IPS-18c (cell line): ENCODE results near the gene PALLD.

ENCODE experiments used
- H3K4me3 ChIP-seq: 2 replicates; pipeline ENCODE4 v1.7.0; 2013; ENCODE audit warnings: low read depth, mild to moderate bottlenecking, low read length, moderate library complexity; ENCODE audit not compliant: insufficient read depth
- H3K9me3 ChIP-seq: one replicate; pipeline ENCODE4 v1.6.1; 2013; ENCODE audit warnings: mild to moderate bottlenecking, low read length, moderate library complexity; ENCODE audit not compliant: control insufficient read depth, insufficient read depth

Gene PALLD

GRCh38 chr4:168619266-168619631 lies 122.4 kb downstream of the PALLD start:
- Histone ChIP-seq H3K9me3 (no peaks in the 10 kb centered on the region), H3K4me3 (no peak overlapping the region)

- Histone ChIP-seq H3K9me3 (no peaks in the 10 kb centered on the region), H3K4me3 (no peak overlapping the region)
These were observed 125.1 kb downstream of the PALLD start for GRCh38 chr4:168621806-168622589.

GRCh38 chr4:168622600-168622999 lies 125.7 kb downstream of the PALLD start:
- Histone ChIP-seq H3K9me3 (no peaks in the 10 kb centered on the region), H3K4me3 (no peak overlapping the region)

GRCh38 chr4:168623011-168623410 lies 126.2 kb downstream of the PALLD start:
- H3K4me3 ChIP-seq = no peak overlapping the region
- no peaks in the 10 kb centered on the region for H3K9me3 ChIP-seq

GRCh38 chr4:168623484-168623883 lies 126.6 kb downstream of the PALLD start:
- Histone ChIP-seq H3K4me3 (no peak overlapping the region), H3K9me3 (no peaks in the 10 kb centered on the region)

- no peaks in the 10 kb centered on the region for H3K9me3 ChIP-seq
- no peak overlapping the region for H3K4me3 ChIP-seq
These were observed 131.4 kb downstream of the PALLD start for GRCh38 chr4:168628251-168628650.

GRCh38 chr4:168629566-168629965 lies 132.7 kb downstream of the PALLD start:
- H3K9me3 ChIP-seq = no peaks in the 10 kb centered on the region

GRCh38 chr4:168630445-168631187 lies 133.8 kb downstream of the PALLD start:
- peak overlapping the region; percentile 76 for H3K4me3 ChIP-seq
- no peaks in the 10 kb centered on the region for H3K9me3 ChIP-seq

More at GRCh38 chr4:168629566-168629965, 132.7 kb downstream of the PALLD start:
- no peak overlapping the region for H3K4me3 ChIP-seq

GRCh38 chr4:168631241-168632162 lies 134.7 kb downstream of the PALLD start:
- Histone ChIP-seq H3K9me3 (no peaks in the 10 kb centered on the region), H3K4me3 (peak overlapping the region; percentile 76)

GRCh38 chr4:168632301-168632725 lies 135.5 kb downstream of the PALLD start:
- no peaks in the 10 kb centered on the region for H3K9me3 ChIP-seq
- H3K4me3 ChIP-seq = peak overlapping the region; percentile 76; the same call in 1 of the 2 replicates

GRCh38 chr4:168633064-168633463 lies 136.2 kb downstream of the PALLD start:
- H3K9me3 ChIP-seq = no peaks in the 10 kb centered on the region
- peak overlapping the region; percentile 11 for H3K4me3 ChIP-seq

- Histone ChIP-seq H3K9me3 (no peaks in the 10 kb centered on the region), H3K4me3 (no peak overlapping the region)
These were observed 136.6 kb downstream of the PALLD start for GRCh38 chr4:168633496-168633895.

- H3K9me3 ChIP-seq = no peaks in the 10 kb centered on the region
- H3K4me3 ChIP-seq = no peak overlapping the region
These were observed 137.5 kb downstream of the PALLD start for GRCh38 chr4:168634276-168634802.

GRCh38 chr4:168636040-168636439 lies 139.2 kb downstream of the PALLD start:
- H3K9me3 ChIP-seq = no peaks in the 10 kb centered on the region
- no peak overlapping the region for H3K4me3 ChIP-seq

GRCh38 chr4:168636506-168637196 lies 139.8 kb downstream of the PALLD start:
- Histone ChIP-seq H3K9me3 (no peaks in the 10 kb centered on the region), H3K4me3 (no peak overlapping the region)

- no peaks in the 10 kb centered on the region for H3K9me3 ChIP-seq
These were observed 141.3 kb downstream of the PALLD start for GRCh38 chr4:168637872-168638756.

More at GRCh38 chr4:168637872-168638756, 141.3 kb downstream of the PALLD start:
- no peak overlapping the region for H3K4me3 ChIP-seq
